HEK293 (cell line): ENCODE data around the gene CUEDC1.

Experiments used
- FEZF1 ChIP-seq: fragments of 450-650 bp; formaldehyde crosslinking; IDR thresholded peaks from 2 replicates; pipeline ENCODE4 v1.5.1; 2016; ENCODE audit warnings: missing biosample characterization, missing genetic modification characterization
- HOXD13 ChIP-seq: sonication (generic); formaldehyde crosslinking; IDR thresholded peaks from 2 replicates; pipeline ENCODE4 v1.8.0; 2022; ENCODE audit warnings: missing genetic modification reagents, borderline replicate concordance
- IKZF3 ChIP-seq: fragments of 450-650 bp; IDR thresholded peaks from 2 replicates; pipeline ENCODE4 v1.5.0; 2018; ENCODE audit warnings: missing biosample characterization, mild to moderate bottlenecking, missing genetic modification characterization, moderate library complexity
- KLF1 ChIP-seq: fragments of 450-650 bp; formaldehyde crosslinking; IDR thresholded peaks from 2 replicates; pipeline ENCODE4 v1.5.1; 2016; ENCODE audit warnings: missing biosample characterization, missing genetic modification characterization
- KLF10 ChIP-seq: fragments of 450-650 bp; IDR thresholded peaks from 2 replicates; pipeline ENCODE4 v1.5.1; 2018; ENCODE audit warnings: missing biosample characterization, mild to moderate bottlenecking, missing genetic modification characterization
- KLF16 ChIP-seq: fragments of 450-650 bp; formaldehyde crosslinking; IDR thresholded peaks from 2 replicates; pipeline ENCODE4 v1.5.1; 2017; ENCODE audit warnings: missing biosample characterization, missing genetic modification characterization
- REST ChIP-seq: fragments of 450-650 bp; formaldehyde crosslinking; IDR thresholded peaks from 2 replicates; pipeline ENCODE4 v1.5.1; 2016; ENCODE audit warnings: missing biosample characterization, missing genetic modification characterization
- TRIM28 ChIP-seq: IDR thresholded peaks from 2 replicates; pipeline ENCODE4 v1.6.1; 2011; ENCODE audit warnings: low read length, control low read depth, borderline replicate concordance
- WT1 ChIP-seq: fragments of 450-650 bp; formaldehyde crosslinking; IDR thresholded peaks from 2 replicates; pipeline ENCODE4 v1.5.1; 2016; ENCODE audit warnings: missing biosample characterization, missing genetic modification characterization
- ZBTB11 ChIP-seq: fragments of 450-650 bp; formaldehyde crosslinking; conservative IDR thresholded peaks from 2 replicates; pipeline ENCODE4 v1.5.1; 2016; ENCODE audit warnings: low read depth, missing biosample characterization, missing genetic modification characterization
- ZBTB26 ChIP-seq: fragments of 450-650 bp; formaldehyde crosslinking; optimal IDR thresholded peaks from 2 replicates; pipeline ENCODE3; 2016; ENCODE audit warnings: missing biosample characterization, mild to moderate bottlenecking, missing genetic modification characterization
- ZIC2 ChIP-seq: fragments of 450-650 bp; formaldehyde crosslinking; IDR thresholded peaks from 2 replicates; pipeline ENCODE4 v1.5.1; 2016; ENCODE audit warnings: missing biosample characterization, missing genetic modification characterization
- ZNF175 ChIP-seq: fragments of 450-650 bp; formaldehyde crosslinking; IDR thresholded peaks from 2 replicates; pipeline ENCODE4 v1.5.1; 2016; ENCODE audit warnings: missing biosample characterization, missing genetic modification characterization
- ZNF26 ChIP-seq: fragments of 450-650 bp; formaldehyde crosslinking; IDR thresholded peaks from 2 replicates; pipeline ENCODE4 v1.5.1; 2016; ENCODE audit warnings: missing biosample characterization, missing genetic modification characterization
- ZNF324 ChIP-seq: fragments of 450-650 bp; formaldehyde crosslinking; IDR thresholded peaks from 2 replicates; pipeline ENCODE4 v1.5.1; 2016; ENCODE audit warnings: missing biosample characterization, missing genetic modification characterization
- ZNF335 ChIP-seq: fragments of 450-650 bp; formaldehyde crosslinking; conservative IDR thresholded peaks from 2 replicates; pipeline ENCODE4 v1.5.1; 2016; ENCODE audit warnings: missing biosample characterization, missing genetic modification characterization
- ZNF548 ChIP-seq: fragments of 450-650 bp; formaldehyde crosslinking; IDR thresholded peaks from 2 replicates; pipeline ENCODE4 v1.5.1; 2016; ENCODE audit warnings: missing biosample characterization, missing genetic modification characterization
- ZNF596 ChIP-seq: fragments of 450-650 bp; IDR thresholded peaks from 2 replicates; pipeline ENCODE4 v1.5.0; 2018; ENCODE audit warnings: missing biosample characterization, mild to moderate bottlenecking, missing genetic modification characterization, moderate library complexity
- ZNF600 ChIP-seq: fragments of 450-650 bp; formaldehyde crosslinking; IDR thresholded peaks from 2 replicates; pipeline ENCODE4 v1.5.1; 2016; ENCODE audit warnings: missing biosample characterization, missing genetic modification characterization
- TF ChIP-seq, protein P1 (sequence below): fragments of 450-650 bp; formaldehyde crosslinking; IDR thresholded peaks from 2 replicates; pipeline ENCODE4 v1.5.1; 2017; ENCODE audit warnings: missing biosample characterization, missing genetic modification characterization
- TF ChIP-seq, protein P2 (sequence below): fragments of 450-650 bp; formaldehyde crosslinking; IDR thresholded peaks from 2 replicates; pipeline ENCODE4 v1.5.1; 2016; ENCODE audit warnings: missing biosample characterization, missing genetic modification characterization
- TF ChIP-seq, protein P3 (sequence below): fragments of 450-650 bp; formaldehyde crosslinking; IDR thresholded peaks from 2 replicates; pipeline ENCODE4 v1.5.1; 2016; ENCODE audit warnings: missing biosample characterization, missing genetic modification characterization

Gene CUEDC1

GRCh38 chr17:57954397-57955182, 622 bp downstream of the CUEDC1 start (continued):
- TF ChIP-seq, protein P1, sequence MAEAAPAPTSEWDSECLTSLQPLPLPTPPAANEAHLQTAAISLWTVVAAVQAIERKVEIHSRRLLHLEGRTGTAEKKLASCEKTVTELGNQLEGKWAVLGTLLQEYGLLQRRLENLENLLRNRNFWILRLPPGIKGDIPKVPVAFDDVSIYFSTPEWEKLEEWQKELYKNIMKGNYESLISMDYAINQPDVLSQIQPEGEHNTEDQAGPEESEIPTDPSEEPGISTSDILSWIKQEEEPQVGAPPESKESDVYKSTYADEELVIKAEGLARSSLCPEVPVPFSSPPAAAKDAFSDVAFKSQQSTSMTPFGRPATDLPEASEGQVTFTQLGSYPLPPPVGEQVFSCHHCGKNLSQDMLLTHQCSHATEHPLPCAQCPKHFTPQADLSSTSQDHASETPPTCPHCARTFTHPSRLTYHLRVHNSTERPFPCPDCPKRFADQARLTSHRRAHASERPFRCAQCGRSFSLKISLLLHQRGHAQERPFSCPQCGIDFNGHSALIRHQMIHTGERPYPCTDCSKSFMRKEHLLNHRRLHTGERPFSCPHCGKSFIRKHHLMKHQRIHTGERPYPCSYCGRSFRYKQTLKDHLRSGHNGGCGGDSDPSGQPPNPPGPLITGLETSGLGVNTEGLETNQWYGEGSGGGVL (tag by site-specific recombination), result peak; percentile 89
- TF ChIP-seq KLF1 (tag by site-specific recombination) (peak; percentile 93), HOXD13 (CRISPR knock-in tag) (peak; percentile 51; the same call in 1 of the 2 replicates), ZNF600 (tag by site-specific recombination) (peak; percentile 64), ZIC2 (peak; percentile 98), ZNF175 (tag by site-specific recombination) (no peak), ZNF324 (tag by site-specific recombination) (peak; percentile 26; the same call in 1 of the 2 replicates), ZBTB26 (tag by site-specific recombination) (peak; percentile 78), KLF16 (tag by site-specific recombination) (peak; percentile 71; the same call in 1 of the 2 replicates), TRIM28 (no peak), ZNF26 (tag by site-specific recombination) (no peak), ZBTB11 (tag by site-specific recombination) (peak; percentile 89), WT1 (tag by site-specific recombination) (peak; percentile 87), IKZF3 (tag by site-specific recombination) (peak; percentile 95), FEZF1 (tag by site-specific recombination) (peak; percentile 97), ZNF335 (tag by site-specific recombination) (peak; percentile 28), KLF10 (tag by site-specific recombination) (peak; percentile 78), REST (tag by site-specific recombination) (no peak), ZNF548 (no peak), ZNF596 (tag by site-specific recombination) (peak; percentile 52; the same call in 1 of the 2 replicates)
- TF ChIP-seq, protein P2, sequence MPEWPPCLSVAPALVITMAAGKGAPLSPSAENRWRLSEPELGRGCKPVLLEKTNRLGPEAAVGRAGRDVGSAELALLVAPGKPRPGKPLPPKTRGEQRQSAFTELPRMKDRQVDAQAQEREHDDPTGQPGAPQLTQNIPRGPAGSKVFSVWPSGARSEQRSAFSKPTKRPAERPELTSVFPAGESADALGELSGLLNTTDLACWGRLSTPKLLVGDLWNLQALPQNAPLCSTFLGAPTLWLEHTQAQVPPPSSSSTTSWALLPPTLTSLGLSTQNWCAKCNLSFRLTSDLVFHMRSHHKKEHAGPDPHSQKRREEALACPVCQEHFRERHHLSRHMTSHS (tag by site-specific recombination), result no peak
- TF ChIP-seq, protein P3, sequence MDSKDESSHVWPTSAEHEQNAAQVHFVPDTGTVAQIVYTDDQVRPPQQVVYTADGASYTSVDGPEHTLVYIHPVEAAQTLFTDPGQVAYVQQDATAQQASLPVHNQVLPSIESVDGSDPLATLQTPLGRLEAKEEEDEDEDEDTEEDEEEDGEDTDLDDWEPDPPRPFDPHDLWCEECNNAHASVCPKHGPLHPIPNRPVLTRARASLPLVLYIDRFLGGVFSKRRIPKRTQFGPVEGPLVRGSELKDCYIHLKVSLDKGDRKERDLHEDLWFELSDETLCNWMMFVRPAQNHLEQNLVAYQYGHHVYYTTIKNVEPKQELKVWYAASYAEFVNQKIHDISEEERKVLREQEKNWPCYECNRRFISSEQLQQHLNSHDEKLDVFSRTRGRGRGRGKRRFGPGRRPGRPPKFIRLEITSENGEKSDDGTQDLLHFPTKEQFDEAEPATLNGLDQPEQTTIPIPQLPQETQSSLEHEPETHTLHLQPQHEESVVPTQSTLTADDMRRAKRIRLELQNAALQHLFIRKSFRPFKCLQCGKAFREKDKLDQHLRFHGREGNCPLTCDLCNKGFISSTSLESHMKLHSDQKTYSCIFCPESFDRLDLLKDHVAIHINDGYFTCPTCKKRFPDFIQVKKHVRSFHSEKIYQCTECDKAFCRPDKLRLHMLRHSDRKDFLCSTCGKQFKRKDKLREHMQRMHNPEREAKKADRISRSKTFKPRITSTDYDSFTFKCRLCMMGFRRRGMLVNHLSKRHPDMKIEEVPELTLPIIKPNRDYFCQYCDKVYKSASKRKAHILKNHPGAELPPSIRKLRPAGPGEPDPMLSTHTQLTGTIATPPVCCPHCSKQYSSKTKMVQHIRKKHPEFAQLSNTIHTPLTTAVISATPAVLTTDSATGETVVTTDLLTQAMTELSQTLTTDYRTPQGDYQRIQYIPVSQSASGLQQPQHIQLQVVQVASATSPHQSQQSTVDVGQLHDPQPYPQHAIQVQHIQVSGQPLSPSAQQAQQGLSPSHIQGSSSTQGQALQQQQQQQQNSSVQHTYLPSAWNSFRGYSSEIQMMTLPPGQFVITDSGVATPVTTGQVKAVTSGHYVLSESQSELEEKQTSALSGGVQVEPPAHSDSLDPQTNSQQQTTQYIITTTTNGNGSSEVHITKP (tag by site-specific recombination), result peak; percentile 93
